DOHH2 (cell line): ENCODE results near the gene SLC4A3.

Source experiments
- H3F3A ChIP-seq: fragments of 200-600 bp; sonication (generic), shearing (Covaris generic); 2 replicates; pipeline ENCODE4 v1.6.0; 2016; ENCODE audit warnings: antibody characterized with exemption, mild to moderate bottlenecking; ENCODE audit not compliant: control insufficient read depth, insufficient read depth
- H3K27ac ChIP-seq: fragments of 200-600 bp; sonication (generic); 2 replicates; pipeline ENCODE4 v1.5.1; 2014; ENCODE audit warnings: low read depth, mild to moderate bottlenecking, low read length, moderate library complexity
- H3K27me3 ChIP-seq: fragments of 200-600 bp; sonication (generic); 2 replicates; pipeline ENCODE4 v1.6.1; 2014; ENCODE audit warnings: mild to moderate bottlenecking, low read length, mixed read lengths; ENCODE audit not compliant: control insufficient read depth
- H3K36me3 ChIP-seq: fragments of 200-600 bp; sonication (generic); 2 replicates; pipeline ENCODE4 v1.6.1; 2014; ENCODE audit warnings: mild to moderate bottlenecking, low read length, moderate library complexity, mixed read lengths; ENCODE audit not compliant: control insufficient read depth
- H3K4me1 ChIP-seq: fragments of 200-600 bp; sonication (generic); 2 replicates; pipeline ENCODE4 v1.6.1; 2014; ENCODE audit warnings: mild to moderate bottlenecking, low read length, mixed read lengths; ENCODE audit not compliant: control insufficient read depth
- H3K4me2 ChIP-seq: fragments of 200-600 bp; sonication (generic); 2 replicates; pipeline ENCODE4 v1.6.0; 2014; ENCODE audit warnings: mild to moderate bottlenecking, low read length, moderate library complexity
- H3K4me3 ChIP-seq: fragments of 200-600 bp; sonication (generic); 2 replicates; pipeline ENCODE4 v1.5.1; 2014; ENCODE audit warnings: mild to moderate bottlenecking, low read length, mixed read lengths
- H3K79me2 ChIP-seq: fragments of 200-600 bp; sonication (generic); 2 replicates; pipeline ENCODE4 v1.6.1; 2014; ENCODE audit warnings: mild to moderate bottlenecking, low read length, mixed read lengths; ENCODE audit not compliant: control insufficient read depth
- H3K9me2 ChIP-seq: fragments of 200-600 bp; sonication (generic); replicated peaks from 2 replicates; pipeline ENCODE4 v1.6.1; 2014; ENCODE audit warnings: mild to moderate bottlenecking, low read length, mixed read lengths; ENCODE audit not compliant: control insufficient read depth
- H3K9me3 ChIP-seq: fragments of 200-600 bp; sonication (generic); 2 replicates; pipeline ENCODE4 v1.6.1; 2014; ENCODE audit warnings: antibody characterized with exemption, low read length, mixed read lengths; ENCODE audit not compliant: control insufficient read depth, insufficient read depth
- H4K20me1 ChIP-seq: fragments of 200-600 bp; sonication (generic); 2 replicates; pipeline ENCODE4 v1.6.0; 2014; ENCODE audit warnings: low read depth, mild to moderate bottlenecking, antibody characterized with exemption, low read length, moderate library complexity; ENCODE audit not compliant: control insufficient read depth, insufficient read depth
- CTCF ChIP-seq: fragments of 200-600 bp; sonication (generic); IDR thresholded peaks from one replicate; pipeline ENCODE4 v1.5.1; 2014; ENCODE audit warnings: antibody characterized with exemption, mild to moderate bottlenecking, low read depth, low read length; ENCODE audit not compliant: poor library complexity, severe bottlenecking
- EZH2phosphoT487 ChIP-seq: fragments of 200-600 bp; sonication (generic); IDR thresholded peaks from 2 replicates; pipeline ENCODE4 v1.6.1; 2017; ENCODE audit warnings: borderline replicate concordance, mild to moderate bottlenecking, antibody characterized with exemption, low read length, moderate library complexity, mixed read lengths

Gene SLC4A3

DNA sequence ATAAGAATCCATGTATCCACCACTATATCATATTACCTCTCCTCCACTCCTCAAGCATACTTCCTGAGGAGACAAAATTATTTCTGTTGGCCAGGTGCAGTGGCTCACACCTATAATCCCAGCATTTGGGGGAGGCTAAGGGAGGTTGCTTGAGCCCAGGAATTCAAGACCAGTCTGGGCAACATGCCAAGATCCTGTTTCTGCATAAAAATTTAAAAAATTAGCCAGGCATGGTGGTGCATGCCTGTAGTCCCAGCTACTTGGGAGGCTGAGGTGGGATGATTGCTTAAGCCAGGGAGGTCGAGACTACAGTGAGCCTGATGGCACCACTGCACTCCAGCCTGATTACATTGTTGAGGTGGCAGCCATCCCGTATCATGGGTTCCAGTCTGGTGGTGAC lies 46.1 kb upstream of the SLC4A3 start:
- Histone ChIP-seq H3K27ac (no peak overlapping the region), H3K9me2 (no peaks in the 10 kb centered on the region), H3K79me2 (no peaks in the 10 kb centered on the region), H3K4me1 (no peaks in the 10 kb centered on the region), H3K4me2 (no peak overlapping the region), H4K20me1 (no peaks in the 10 kb centered on the region), H3K27me3 (no peaks in the 10 kb centered on the region), H3K9me3 (no peaks in the 10 kb centered on the region), H3F3A (no peaks in the 10 kb centered on the region), H3K36me3 (no peaks in the 10 kb centered on the region), H3K4me3 (no peak overlapping the region)
- TF ChIP-seq EZH2phosphoT487: no peak
- TF ChIP-seq CTCF: no peak

GRCh38 chr2:219591091-219591490 lies 36.3 kb upstream of the SLC4A3 start:
- Histone ChIP-seq H3K9me3 (no peaks in the 10 kb centered on the region), H3K4me2 (no peak overlapping the region), H3K27ac (no peak overlapping the region), H3K4me3 (no peak overlapping the region), H3K4me1 (peaks cover 4% of the 10 kb centered on the region; the same call in 1 of the 2 replicates), H3F3A (no peaks in the 10 kb centered on the region), H3K9me2 (no peaks in the 10 kb centered on the region), H3K27me3 (peaks cover 4% of the 10 kb centered on the region; the same call in 1 of the 2 replicates), H3K79me2 (no peaks in the 10 kb centered on the region), H4K20me1 (no peaks in the 10 kb centered on the region), H3K36me3 (no peaks in the 10 kb centered on the region)
- TF ChIP-seq EZH2phosphoT487 (no peak), CTCF (no peak)

DNA sequence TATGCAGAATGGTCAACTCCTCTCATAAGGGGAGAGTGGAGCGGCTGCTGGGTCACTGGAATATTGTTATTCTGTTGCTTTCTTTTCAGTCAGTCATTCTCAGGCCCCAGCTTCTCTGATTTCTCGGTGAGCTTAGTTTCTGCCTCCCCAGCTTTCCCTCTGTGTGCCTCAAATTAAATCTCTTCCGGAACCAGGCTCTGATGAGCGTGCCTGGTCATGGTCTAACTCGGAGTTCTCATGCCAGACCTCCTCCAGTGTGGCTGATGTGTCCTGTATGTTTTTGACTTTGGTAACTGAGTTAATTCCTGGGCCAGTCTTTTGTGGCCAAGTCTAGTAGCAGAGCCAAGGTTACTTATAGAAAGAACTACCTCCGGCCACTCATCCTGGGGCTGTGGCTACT lies 34.7 kb upstream of the SLC4A3 start:
- H3K4me2 ChIP-seq: no peak overlapping the region
- no peaks in the 10 kb centered on the region for H3K9me3 ChIP-seq
- H4K20me1 ChIP-seq: no peaks in the 10 kb centered on the region
- H3F3A ChIP-seq: no peaks in the 10 kb centered on the region
- no peaks in the 10 kb centered on the region for H3K36me3 ChIP-seq
- H3K79me2 ChIP-seq: no peaks in the 10 kb centered on the region
- TF ChIP-seq EZH2phosphoT487: no peak
- TF ChIP-seq CTCF: no peak
- no peaks in the 10 kb centered on the region for H3K27me3 ChIP-seq
- peaks cover 8% of the 10 kb centered on the region for H3K4me1 ChIP-seq
- H3K27ac ChIP-seq: no peak overlapping the region
- no peak overlapping the region for H3K4me3 ChIP-seq
- H3K9me2 ChIP-seq: no peaks in the 10 kb centered on the region

- Histone ChIP-seq H3K27me3 (no peaks in the 10 kb centered on the region), H3K27ac (no peak overlapping the region), H3F3A (no peaks in the 10 kb centered on the region), H3K79me2 (peaks cover under 1% of the 10 kb centered on the region), H3K4me3 (no peak overlapping the region), H3K4me2 (no peak overlapping the region), H3K9me2 (no peaks in the 10 kb centered on the region), H3K9me3 (no peaks in the 10 kb centered on the region), H4K20me1 (no peaks in the 10 kb centered on the region), H3K36me3 (no peaks in the 10 kb centered on the region), H3K4me1 (peaks cover 9% of the 10 kb centered on the region)
- TF ChIP-seq CTCF: no peak
- no peak for TF ChIP-seq EZH2phosphoT487
These were observed 34.3 kb upstream of the SLC4A3 start for GRCh38 chr2:219593154-219593553.
